ENCODE measurements around the gene CLMN.
"Not testable (repeated sequence)": the region's sequence is repeated elsewhere in the genome, so short reads cannot be mapped to it uniquely, and the experiment has no call there.

CLMN gene

DNA sequence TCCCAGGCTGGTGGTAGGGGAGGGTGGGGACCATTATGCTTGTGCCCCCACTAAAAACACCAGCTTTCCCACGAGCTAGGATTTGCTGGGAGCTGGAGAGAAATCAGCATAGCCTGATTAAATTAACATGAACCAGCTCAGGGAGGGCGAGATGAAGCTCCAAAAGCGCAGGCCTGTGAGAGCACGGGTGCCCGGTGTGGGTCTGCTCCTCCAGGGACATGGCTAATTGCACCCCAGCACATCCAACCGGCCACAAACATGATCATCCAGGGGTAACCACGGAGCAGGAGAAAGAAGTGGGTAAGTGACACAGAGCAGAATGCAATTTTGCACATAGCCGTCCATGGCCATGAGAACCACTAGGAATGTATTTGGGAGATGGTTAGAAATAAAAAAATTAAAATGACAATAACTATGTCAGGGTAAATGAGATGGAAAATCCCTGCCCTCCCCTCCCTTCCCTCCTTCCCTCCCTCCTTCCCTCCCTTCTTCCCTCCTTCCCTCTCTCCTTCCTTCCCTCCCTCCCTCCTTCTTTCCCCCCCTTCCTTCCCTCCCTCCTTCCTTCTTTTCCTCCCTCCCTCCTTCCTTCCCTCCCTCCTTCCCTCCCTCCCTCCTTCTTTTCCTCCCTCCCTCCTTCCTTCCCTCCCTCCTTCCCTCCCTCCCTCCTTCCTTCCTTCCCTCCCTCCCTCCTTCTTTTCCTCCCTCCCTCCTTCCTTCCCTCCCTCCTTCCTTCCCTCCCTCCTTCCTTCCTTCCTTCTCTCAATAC lies 26.9 kb downstream of the CLMN start:
- no peaks in the 10 kb centered on the region for H3K36me3 ChIP-seq (ENCODE audit: control insufficient read depth, insufficient read depth, low read length)
- H3K4me3 ChIP-seq (ENCODE audit: extremely low read depth, insufficient read depth, low read length, poor library complexity, severe bottlenecking): no peak overlapping the region
- H3K4me1 ChIP-seq (ENCODE audit: control insufficient read depth, insufficient read depth, low read length, poor library complexity, severe bottlenecking): no peaks in the 10 kb centered on the region
- H3K9me3 ChIP-seq (ENCODE audit: control insufficient read depth, low read length): no peaks in the 10 kb centered on the region
- no peak overlapping the region for H3K27ac ChIP-seq (ENCODE audit: low read depth, low read length, severe bottlenecking)
- 66 to 85% methylated on average over 7 of the region's 8 CpGs for WGBS, 2 experiments (ENCODE audit: insufficient coverage in 2 of 2)

DNA sequence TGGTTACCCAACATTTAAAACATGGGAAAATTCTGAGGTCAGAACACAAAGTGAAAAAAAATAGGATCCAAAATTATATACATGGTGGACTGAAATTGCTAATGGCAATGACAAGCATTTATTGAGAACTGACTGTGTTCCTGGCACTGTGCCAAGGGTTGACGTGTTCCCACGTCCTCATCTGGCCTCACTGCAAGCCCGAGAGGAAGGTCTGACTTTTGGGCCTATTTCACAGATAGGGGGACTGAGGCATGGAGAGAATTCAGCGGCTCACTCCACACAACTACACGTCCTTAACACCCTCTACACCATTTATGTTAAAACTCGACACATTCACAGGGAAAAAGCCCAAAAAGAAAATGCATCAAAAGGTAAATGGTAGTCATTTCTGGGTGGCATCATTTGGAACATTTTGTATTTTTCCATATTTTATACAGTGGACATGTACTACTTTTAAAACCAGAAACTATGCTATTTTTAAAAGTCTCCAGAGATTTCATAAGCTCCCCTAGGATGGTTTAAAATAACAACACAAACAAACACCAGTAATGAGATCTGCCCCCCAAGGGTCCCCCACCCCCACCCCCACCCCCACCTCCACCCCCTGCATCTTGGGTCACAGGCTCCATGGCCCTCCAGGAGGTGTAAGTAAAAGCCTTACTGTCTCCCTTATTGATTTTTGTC lies 27.7 kb downstream of the CLMN start:
- Histone ChIP-seq H3K27ac (ENCODE audit: low read depth, low read length, severe bottlenecking) (no peak overlapping the region), H3K4me1 (ENCODE audit: control insufficient read depth, insufficient read depth, low read length, poor library complexity, severe bottlenecking) (no peaks in the 10 kb centered on the region), H3K9me3 (ENCODE audit: control insufficient read depth, low read length) (no peaks in the 10 kb centered on the region), H3K36me3 (ENCODE audit: control insufficient read depth, insufficient read depth, low read length) (no peaks in the 10 kb centered on the region), H3K4me3 (ENCODE audit: extremely low read depth, insufficient read depth, low read length, poor library complexity, severe bottlenecking) (no peak overlapping the region)
- whole genome bisulfite sequencing, 2 experiments (ENCODE audit: insufficient coverage in 2 of 2): 79 to 90% methylated on average over 2 of the region's 6 CpGs

DNA sequence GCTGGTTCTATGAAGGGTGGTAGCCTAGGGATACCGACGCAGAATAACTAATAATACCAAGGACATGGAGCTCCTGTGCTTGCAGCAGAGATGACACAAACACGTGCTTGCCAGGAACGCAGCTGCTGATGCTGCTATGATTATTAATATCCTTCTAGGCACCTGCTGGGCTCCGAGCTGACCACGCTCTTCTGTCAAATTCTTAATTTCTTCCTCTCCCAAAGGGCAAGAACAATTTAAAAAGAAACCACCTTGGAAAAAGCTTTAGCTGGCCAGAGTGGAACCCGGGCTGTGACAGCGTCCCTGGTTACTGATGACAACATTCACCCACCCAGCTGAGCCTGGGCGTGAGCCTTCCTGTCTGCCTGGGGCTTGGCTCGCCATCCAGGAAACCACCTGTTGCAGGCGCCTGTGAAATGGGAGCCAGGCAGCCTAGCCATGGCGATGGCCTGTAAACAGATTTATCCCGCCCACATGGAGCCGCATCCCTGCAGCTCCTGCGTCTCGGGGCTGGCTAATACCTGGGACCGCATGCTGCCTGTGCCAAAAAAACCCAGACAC lies 28.8 kb downstream of the CLMN start:
- no peak overlapping the region for H3K4me3 ChIP-seq (ENCODE audit: extremely low read depth, insufficient read depth, low read length, poor library complexity, severe bottlenecking)
- 73 to 82% methylated on average over 15 to 17 of the region's 17 CpGs for WGBS, 2 experiments (ENCODE audit: insufficient coverage in 2 of 2)
- no peak overlapping the region for H3K27ac ChIP-seq (ENCODE audit: low read depth, low read length, severe bottlenecking)
- no peaks in the 10 kb centered on the region for H3K4me1 ChIP-seq (ENCODE audit: control insufficient read depth, insufficient read depth, low read length, poor library complexity, severe bottlenecking)
- H3K9me3 ChIP-seq (ENCODE audit: control insufficient read depth, low read length): no peaks in the 10 kb centered on the region
- H3K36me3 ChIP-seq (ENCODE audit: control insufficient read depth, insufficient read depth, low read length): no peaks in the 10 kb centered on the region

DNA sequence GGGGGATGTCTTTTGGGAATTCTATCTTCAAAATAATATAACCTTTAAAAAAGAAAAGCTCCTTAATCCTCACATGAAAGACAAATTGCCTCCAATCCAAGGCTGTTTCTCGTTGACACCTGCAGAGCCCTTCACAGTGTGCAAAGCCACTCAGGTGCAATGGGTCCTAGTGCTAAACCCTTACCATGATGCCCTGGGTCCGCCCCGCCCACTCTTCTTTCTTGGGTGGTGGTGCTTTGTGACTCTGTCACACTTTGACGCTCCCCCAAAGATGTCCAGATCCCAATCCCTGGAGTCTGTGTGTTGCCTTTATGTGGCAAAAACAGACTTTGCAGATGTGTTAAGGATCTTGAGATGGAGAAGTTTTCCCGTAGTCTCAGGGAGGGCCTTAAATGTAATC lies 29.7 kb downstream of the CLMN start:
- no peaks in the 10 kb centered on the region for H3K4me1 ChIP-seq (ENCODE audit: control insufficient read depth, insufficient read depth, low read length, poor library complexity, severe bottlenecking)
- WGBS, 2 experiments (ENCODE audit: insufficient coverage in 2 of 2): 92 to 100% methylated on average over 2 to 4 of the region's 5 CpGs
- no peak overlapping the region for H3K27ac ChIP-seq (ENCODE audit: low read depth, low read length, severe bottlenecking)
- no peaks in the 10 kb centered on the region for H3K36me3 ChIP-seq (ENCODE audit: control insufficient read depth, insufficient read depth, low read length)
- H3K9me3 ChIP-seq (ENCODE audit: control insufficient read depth, low read length): no peaks in the 10 kb centered on the region
- no peak overlapping the region for H3K4me3 ChIP-seq (ENCODE audit: extremely low read depth, insufficient read depth, low read length, poor library complexity, severe bottlenecking)

DNA sequence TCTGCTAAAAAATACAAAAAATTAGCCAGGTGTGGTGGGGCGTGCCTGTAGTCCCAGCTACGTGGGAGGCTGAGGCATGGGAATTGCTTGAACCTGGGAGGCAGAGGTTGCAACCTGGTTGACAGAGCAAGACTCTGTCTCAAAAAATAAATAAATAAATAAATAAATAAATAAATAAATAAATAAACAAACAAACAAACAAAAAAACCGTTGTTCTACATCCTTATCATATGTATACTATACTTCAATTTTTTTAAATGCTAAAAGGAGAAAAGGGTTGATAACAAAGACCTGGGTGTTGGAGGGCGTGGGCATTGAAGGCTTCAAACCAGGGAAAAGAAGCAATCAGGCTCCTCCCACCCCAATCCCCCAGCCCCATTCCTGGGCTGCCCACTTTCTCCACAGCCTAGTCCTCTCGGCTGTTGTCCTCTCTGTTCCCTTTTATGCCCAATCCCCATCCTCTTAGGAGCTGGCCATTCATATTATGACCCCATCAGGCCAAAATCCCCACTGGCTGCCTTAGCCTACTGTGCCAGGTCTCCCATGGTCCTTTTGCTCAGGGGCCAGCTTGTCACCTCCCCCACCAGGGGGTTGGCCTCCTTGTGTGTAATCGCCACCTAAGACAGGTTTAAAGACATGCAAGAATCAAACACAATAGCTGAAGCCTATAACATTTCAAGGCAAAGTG lies 30.2 kb downstream of the CLMN start:
- Histone ChIP-seq H3K27ac (ENCODE audit: low read depth, low read length, severe bottlenecking) (no peak overlapping the region), H3K36me3 (ENCODE audit: control insufficient read depth, insufficient read depth, low read length) (no peaks in the 10 kb centered on the region), H3K9me3 (ENCODE audit: control insufficient read depth, low read length) (no peaks in the 10 kb centered on the region), H3K4me1 (ENCODE audit: control insufficient read depth, insufficient read depth, low read length, poor library complexity, severe bottlenecking) (no peaks in the 10 kb centered on the region), H3K4me3 (ENCODE audit: extremely low read depth, insufficient read depth, low read length, poor library complexity, severe bottlenecking) (no peak overlapping the region)
- WGBS, 2 experiments (ENCODE audit: insufficient coverage in 2 of 2): 83 to 93% methylated on average over 1 to 3 of the region's 6 CpGs

DNA sequence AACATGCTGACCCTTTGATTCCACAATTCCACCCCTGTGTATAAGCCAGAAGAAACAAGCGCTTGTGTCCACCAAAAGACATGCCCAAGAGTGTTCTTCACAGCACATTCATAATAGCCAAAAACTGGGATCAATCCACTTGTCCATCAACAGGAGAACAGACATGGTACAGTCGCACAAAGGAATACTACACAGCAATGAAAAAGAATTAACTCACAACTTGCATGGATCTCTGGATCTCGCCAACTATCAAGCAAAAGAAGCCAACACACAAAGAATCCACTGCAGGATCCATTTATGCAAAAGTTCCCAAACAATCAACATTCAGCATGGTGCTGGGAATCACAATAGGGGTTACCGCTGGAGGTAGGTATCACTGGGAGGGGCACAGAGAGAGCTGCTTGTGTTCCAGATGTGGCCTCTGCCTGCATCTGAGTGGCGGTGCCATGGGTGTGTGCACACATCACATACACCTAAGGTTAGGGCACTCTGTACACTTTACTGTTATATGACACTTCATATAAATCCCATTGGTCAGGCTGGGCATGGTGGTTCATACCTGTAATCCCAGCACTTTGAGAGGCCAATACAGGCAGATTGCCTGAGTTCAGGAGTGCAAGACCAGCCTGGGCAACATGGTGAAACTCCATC lies 30.9 kb downstream of the CLMN start:
- 89% methylated on average over 4 to 5 of the region's 5 CpGs for WGBS, 2 experiments (ENCODE audit: insufficient coverage in 2 of 2)
- H3K4me1 ChIP-seq (ENCODE audit: control insufficient read depth, insufficient read depth, low read length, poor library complexity, severe bottlenecking): no peaks in the 10 kb centered on the region

DNA sequence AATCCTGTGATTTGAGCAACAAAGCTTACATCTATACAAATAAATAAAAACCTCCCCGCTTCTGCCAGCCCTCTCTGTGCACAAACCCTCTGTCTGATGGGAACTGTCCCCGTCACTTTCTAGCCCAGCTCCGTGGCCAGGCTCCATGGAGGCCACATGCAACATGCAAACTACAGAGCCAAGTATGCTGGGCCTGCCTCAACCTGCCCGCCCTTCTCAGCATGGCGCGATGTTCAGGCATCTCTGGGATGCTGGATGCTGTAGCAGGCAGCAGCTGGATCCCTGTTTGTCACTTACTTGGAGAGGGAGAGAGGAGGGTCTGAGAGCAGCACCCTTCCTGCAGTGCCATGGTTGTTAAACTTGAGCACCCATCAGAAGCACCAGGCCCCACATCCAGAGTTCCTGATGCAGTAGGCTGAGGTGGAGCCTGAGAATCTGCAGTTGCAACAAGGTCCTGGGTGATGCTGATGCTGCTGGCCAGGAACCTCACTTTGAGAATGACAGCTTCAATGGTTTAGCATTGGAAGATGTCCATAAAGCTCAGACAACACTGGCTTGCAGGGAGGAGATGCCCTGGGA lies 32.4 kb downstream of the CLMN start:
- no peaks in the 10 kb centered on the region for H3K9me3 ChIP-seq (ENCODE audit: control insufficient read depth, low read length)
- no peaks in the 10 kb centered on the region for H3K4me1 ChIP-seq (ENCODE audit: control insufficient read depth, insufficient read depth, low read length, poor library complexity, severe bottlenecking)
- WGBS, 2 experiments (ENCODE audit: insufficient coverage in 2 of 2): 79 to 81% methylated on average over 5 to 6 of the region's 6 CpGs
- no peak overlapping the region for H3K4me3 ChIP-seq (ENCODE audit: extremely low read depth, insufficient read depth, low read length, poor library complexity, severe bottlenecking)
- H3K27ac ChIP-seq (ENCODE audit: low read depth, low read length, severe bottlenecking): no peak overlapping the region
- H3K36me3 ChIP-seq (ENCODE audit: control insufficient read depth, insufficient read depth, low read length): no peaks in the 10 kb centered on the region

More for the DNA sequence above, 30.9 kb downstream of the CLMN start:
- H3K36me3 ChIP-seq (ENCODE audit: control insufficient read depth, insufficient read depth, low read length): no peaks in the 10 kb centered on the region
- no peaks in the 10 kb centered on the region for H3K9me3 ChIP-seq (ENCODE audit: control insufficient read depth, low read length)
- H3K27ac ChIP-seq (ENCODE audit: low read depth, low read length, severe bottlenecking): no peak overlapping the region
- no peak overlapping the region for H3K4me3 ChIP-seq (ENCODE audit: extremely low read depth, insufficient read depth, low read length, poor library complexity, severe bottlenecking)

DNA sequence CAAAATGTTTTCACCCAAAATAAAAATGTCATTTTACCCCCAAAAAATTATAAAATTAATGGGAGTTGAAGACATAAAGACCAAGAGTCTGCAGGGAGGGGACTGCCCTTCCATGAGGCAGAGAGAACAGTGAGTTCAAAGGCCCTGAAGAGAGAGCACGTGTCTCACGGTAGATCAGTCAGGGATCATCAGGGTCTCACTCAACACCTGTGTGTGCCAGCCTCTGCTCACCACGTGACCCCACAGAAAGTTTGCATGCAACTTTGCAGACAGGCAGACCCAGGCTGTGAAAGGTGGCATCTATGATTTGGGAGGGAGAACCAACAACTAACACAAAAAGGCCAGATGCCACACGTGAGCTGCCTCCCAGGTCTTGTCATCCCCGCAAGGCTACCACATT lies 33.1 kb downstream of the CLMN start:
- Histone ChIP-seq H3K9me3 (ENCODE audit: control insufficient read depth, low read length) (no peaks in the 10 kb centered on the region), H3K4me3 (ENCODE audit: extremely low read depth, insufficient read depth, low read length, poor library complexity, severe bottlenecking) (no peak overlapping the region), H3K27ac (ENCODE audit: low read depth, low read length, severe bottlenecking) (no peak overlapping the region), H3K4me1 (ENCODE audit: control insufficient read depth, insufficient read depth, low read length, poor library complexity, severe bottlenecking) (no peaks in the 10 kb centered on the region), H3K36me3 (ENCODE audit: control insufficient read depth, insufficient read depth, low read length) (no peaks in the 10 kb centered on the region)
- WGBS, 2 experiments (ENCODE audit: insufficient coverage in 2 of 2): 85 to 89% methylated on average over 4 to 5 of the region's 5 CpGs

DNA sequence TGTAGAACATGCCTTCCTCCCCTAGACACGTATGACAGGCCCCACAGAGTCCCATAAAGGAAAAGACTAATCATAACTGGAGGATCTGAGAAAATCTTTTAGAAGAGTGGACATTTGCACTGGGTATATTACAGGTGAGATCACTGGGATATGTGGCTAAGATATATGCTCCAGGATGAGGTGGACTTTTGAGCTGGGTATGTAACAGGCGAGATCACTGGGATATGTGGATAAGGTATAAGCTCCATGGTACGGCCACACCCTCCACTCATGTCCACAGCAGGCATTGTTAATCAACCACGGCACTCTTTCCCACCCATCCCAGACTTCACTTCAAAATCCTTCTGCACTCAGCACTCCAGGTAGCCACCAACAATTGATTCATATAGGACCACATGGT lies 34.1 kb downstream of the CLMN start:
- no peaks in the 10 kb centered on the region for H3K36me3 ChIP-seq (ENCODE audit: control insufficient read depth, insufficient read depth, low read length)
- no peak overlapping the region for H3K27ac ChIP-seq (ENCODE audit: low read depth, low read length, severe bottlenecking)
- no peaks in the 10 kb centered on the region for H3K9me3 ChIP-seq (ENCODE audit: control insufficient read depth, low read length)
- H3K4me1 ChIP-seq (ENCODE audit: control insufficient read depth, insufficient read depth, low read length, poor library complexity, severe bottlenecking): no peaks in the 10 kb centered on the region
- no peak overlapping the region for H3K4me3 ChIP-seq (ENCODE audit: extremely low read depth, insufficient read depth, low read length, poor library complexity, severe bottlenecking)
- no CpG with 5 or more reads among the region's 4 CpGs for WGBS, 2 experiments (ENCODE audit: insufficient coverage in 2 of 2)

DNA sequence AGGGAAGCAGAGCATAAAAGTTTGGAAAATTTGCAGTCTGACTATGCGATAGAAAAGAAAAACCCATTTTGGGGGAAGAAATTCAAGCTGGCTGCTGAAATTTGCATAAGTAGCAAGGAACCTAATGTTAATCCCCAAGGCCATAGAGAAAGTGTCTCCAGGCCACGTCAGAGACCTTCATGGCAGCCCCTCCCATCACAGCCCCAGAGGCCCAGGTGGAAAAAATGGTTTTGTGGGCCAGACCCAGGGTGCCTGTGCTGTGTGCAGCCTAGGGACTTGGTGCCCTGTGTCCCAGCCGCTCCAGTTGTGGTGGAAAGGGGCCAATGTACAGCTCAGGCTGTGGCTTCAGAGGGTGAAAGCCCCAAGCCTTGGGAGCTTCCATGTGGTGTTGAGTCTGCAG lies 35.9 kb downstream of the CLMN start:
- not testable (repeated sequence) for H3K4me1 ChIP-seq (ENCODE audit: control insufficient read depth, insufficient read depth, low read length, poor library complexity, severe bottlenecking); H3K4me3 ChIP-seq (ENCODE audit: extremely low read depth, insufficient read depth, low read length, poor library complexity, severe bottlenecking); H3K36me3 ChIP-seq (ENCODE audit: control insufficient read depth, insufficient read depth, low read length); H3K27ac ChIP-seq (ENCODE audit: low read depth, low read length, severe bottlenecking); H3K9me3 ChIP-seq (ENCODE audit: control insufficient read depth, low read length)
- 81 to 86% methylated on average over 2 to 3 of the region's 3 CpGs for WGBS, 2 experiments (ENCODE audit: insufficient coverage in 2 of 2)
